Uterus (tissue), 4 donors: ENCODE measurements around the gene OR2T4. TPM values are rescaled to one million over a fixed set of nuclear protein-coding genes. Genes with fewer than 3 reads are reported as not detected.

Experiments used
- DNase-seq, 2 donors: peaks; one replicate each; pipeline ENCODE4 v3.0.0-alpha.2; 2019 to 2020
- H3K27ac ChIP-seq, 2 donors: fragments of 200-600 bp; sonication (generic); 1 replicate in 1 of 2; 2 replicates in 1 of 2; pipeline ENCODE4 v1.5.1; 2016 to 2018
- H3K27me3 ChIP-seq, 2 donors: fragments of 200-600 bp; sonication (generic); one replicate each; pipeline ENCODE4 v1.5.1; 2018 to 2019; ENCODE audit warnings: control low read depth in 1 of 2
- H3K36me3 ChIP-seq, 2 donors: fragments of 200-600 bp; sonication (generic); one replicate each; pipeline ENCODE4 v1.5.1; 2019; ENCODE audit warnings: control low read depth in 1 of 2
- H3K4me1 ChIP-seq, 2 donors: fragments of 200-600 bp; sonication (generic); one replicate each; pipeline ENCODE4 v1.5.1; 2018 to 2019; ENCODE audit warnings: control low read depth in 1 of 2
- H3K4me3 ChIP-seq, 2 donors: fragments of 200-600 bp; sonication (generic); 1 replicate in 1 of 2; 2 replicates in 1 of 2; pipeline ENCODE4 v1.5.1; 2018 to 2019; ENCODE audit warnings: mild to moderate bottlenecking in 1 of 2
- H3K9me3 ChIP-seq, 2 donors: fragments of 200-600 bp; sonication (generic); one replicate each; pipeline ENCODE4 v1.5.1; 2019; ENCODE audit warnings: control low read depth in 1 of 2
- POLR2A ChIP-seq, 2 donors: fragments of 450-650 bp; IDR thresholded peaks; one replicate each; pipeline ENCODE4 v1.6.1; 2016; ENCODE audit warnings: antibody characterized with exemption in 2 of 2, mild to moderate bottlenecking in 1 of 2, moderate library complexity in 1 of 2
- intact Hi-C: fragments of 100-400 bp; cut with DNase I; formaldehyde crosslinking; loops from one replicate; pipeline ENCODE4 v1.15.1; 2023; ENCODE audit warnings: low total_unique reads
- total RNA-seq, 4 donors: library from RNA; depleted of rRNA in 3 of 4; stranded (reverse); fragments of >200 nt in 3 of 4; gene quantifications; one replicate each; pipeline versions ENCODE4 v1.1.0 to v1.2.4, GENCODE V29; 2014 to 2023
- TF ChIP-seq, protein P1 (sequence below), 4 experiments: fragments of 200-600 bp in 2 of 4; fragments of 450-650 bp in 2 of 4; sonication (generic) in 2 of 4; IDR thresholded peaks; one replicate each; pipeline ENCODE4 v1.5.1; 2016 to 2019; ENCODE audit warnings: antibody characterized with exemption in 4 of 4, mild to moderate bottlenecking in 2 of 4, moderate library complexity in 1 of 4
- donor health status: DM: yes; HTN: yes; CAD: no.

The OR2T4 gene
- total RNA-seq, 4 donors from 2014 or later, result not detected

DNA sequence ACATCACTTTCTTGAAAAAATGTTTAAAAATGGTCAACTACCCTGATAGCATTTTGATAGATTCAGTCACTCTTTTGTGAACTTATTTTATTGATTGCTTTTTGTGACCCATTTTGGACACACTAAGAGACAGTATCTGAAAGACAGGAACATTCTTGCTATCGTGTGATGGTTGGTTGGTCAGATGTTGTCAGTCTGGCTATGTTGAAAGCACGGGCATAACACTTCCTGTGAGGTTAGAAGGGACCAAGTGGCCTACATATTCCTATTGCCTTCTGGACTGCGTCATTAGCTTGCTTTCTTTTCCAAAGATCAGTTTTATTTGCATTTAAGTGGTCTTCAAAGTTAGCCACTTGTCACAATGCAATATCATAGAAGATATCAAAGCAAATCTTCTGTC, 15.5 kb downstream of the OR2T4 start:
- no peak for TF ChIP-seq POLR2A (IDR thresholded peaks at IDR 0.05)
- TF ChIP-seq, protein P1, sequence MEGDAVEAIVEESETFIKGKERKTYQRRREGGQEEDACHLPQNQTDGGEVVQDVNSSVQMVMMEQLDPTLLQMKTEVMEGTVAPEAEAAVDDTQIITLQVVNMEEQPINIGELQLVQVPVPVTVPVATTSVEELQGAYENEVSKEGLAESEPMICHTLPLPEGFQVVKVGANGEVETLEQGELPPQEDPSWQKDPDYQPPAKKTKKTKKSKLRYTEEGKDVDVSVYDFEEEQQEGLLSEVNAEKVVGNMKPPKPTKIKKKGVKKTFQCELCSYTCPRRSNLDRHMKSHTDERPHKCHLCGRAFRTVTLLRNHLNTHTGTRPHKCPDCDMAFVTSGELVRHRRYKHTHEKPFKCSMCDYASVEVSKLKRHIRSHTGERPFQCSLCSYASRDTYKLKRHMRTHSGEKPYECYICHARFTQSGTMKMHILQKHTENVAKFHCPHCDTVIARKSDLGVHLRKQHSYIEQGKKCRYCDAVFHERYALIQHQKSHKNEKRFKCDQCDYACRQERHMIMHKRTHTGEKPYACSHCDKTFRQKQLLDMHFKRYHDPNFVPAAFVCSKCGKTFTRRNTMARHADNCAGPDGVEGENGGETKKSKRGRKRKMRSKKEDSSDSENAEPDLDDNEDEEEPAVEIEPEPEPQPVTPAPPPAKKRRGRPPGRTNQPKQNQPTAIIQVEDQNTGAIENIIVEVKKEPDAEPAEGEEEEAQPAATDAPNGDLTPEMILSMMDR (IDR thresholded peaks at IDR 0.05), result no peak
- H3K27ac ChIP-seq, result no peak overlapping the region
- intact Hi-C loops, result no loop called here
- H3K4me3 ChIP-seq, result no peak overlapping the region
- no peaks in the 10 kb centered on the region for H3K27me3 ChIP-seq
- H3K9me3 ChIP-seq, result no peaks in the 10 kb centered on the region
- no peaks in the 10 kb centered on the region for H3K36me3 ChIP-seq
- DNase-seq, result no peak
- no peaks in the 10 kb centered on the region for H3K4me1 ChIP-seq

DNA sequence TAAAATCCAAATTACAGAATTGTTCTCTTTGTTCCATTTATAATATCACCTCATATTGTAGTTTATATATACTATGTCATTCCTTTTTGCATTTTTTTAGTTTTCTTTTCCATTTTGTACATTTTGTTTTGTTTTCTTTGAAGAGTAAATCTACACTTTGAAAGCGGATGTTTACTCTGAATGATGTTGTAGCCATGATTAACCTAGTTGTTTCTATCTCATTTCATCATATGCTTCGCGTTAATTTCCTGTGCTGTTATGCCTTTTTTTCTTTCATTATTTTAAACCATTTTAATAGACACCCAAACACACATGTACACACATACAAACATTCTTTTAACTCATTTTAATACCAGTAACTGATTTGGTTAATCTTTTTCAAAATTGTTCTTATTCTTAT, 19.4 kb downstream of the OR2T4 start:
- no peak overlapping the region for H3K27ac ChIP-seq
- no peak for TF ChIP-seq POLR2A (IDR thresholded peaks at IDR 0.05)
- TF ChIP-seq, protein P1 (IDR thresholded peaks at IDR 0.05), result no peak
- H3K9me3 ChIP-seq, result no peaks in the 10 kb centered on the region
- no peaks in the 10 kb centered on the region for H3K36me3 ChIP-seq
- DNase-seq, result no peak
- H3K27me3 ChIP-seq, result no peaks in the 10 kb centered on the region
- intact Hi-C loops, result no loop called here
- H3K4me3 ChIP-seq, result no peak overlapping the region
- H3K4me1 ChIP-seq, result no peaks in the 10 kb centered on the region

DNA sequence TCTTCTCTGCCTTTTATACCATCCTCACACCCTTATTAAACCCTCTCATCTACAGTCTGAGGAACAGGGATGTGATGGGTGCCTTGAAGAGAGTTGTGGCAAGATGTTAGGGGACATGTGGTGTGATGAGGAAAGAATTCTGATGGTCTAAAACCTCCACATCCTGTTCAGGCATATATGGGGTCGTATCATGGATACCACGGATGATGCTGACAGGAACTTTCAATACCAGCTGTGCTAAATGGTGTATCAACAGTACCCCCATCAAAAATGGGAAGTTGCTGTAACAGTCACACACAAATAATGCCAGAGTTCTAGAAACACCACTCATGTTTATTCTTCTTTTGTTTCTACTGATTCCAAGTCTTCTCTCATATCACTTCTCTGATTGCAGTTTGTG, 27.0 kb downstream of the OR2T4 start:
- Histone ChIP-seq H3K36me3 (no peaks in the 10 kb centered on the region), H3K27ac (no peak overlapping the region), H3K4me1 (no peaks in the 10 kb centered on the region), H3K9me3 (no peaks in the 10 kb centered on the region), H3K27me3 (no peaks in the 10 kb centered on the region), H3K4me3 (no peak overlapping the region)
- intact Hi-C loops, result no loop called here
- DNase-seq, result no peak
- TF ChIP-seq POLR2A (IDR thresholded peaks at IDR 0.05), result no peak
- TF ChIP-seq, protein P1 (IDR thresholded peaks at IDR 0.05), result no peak

DNA sequence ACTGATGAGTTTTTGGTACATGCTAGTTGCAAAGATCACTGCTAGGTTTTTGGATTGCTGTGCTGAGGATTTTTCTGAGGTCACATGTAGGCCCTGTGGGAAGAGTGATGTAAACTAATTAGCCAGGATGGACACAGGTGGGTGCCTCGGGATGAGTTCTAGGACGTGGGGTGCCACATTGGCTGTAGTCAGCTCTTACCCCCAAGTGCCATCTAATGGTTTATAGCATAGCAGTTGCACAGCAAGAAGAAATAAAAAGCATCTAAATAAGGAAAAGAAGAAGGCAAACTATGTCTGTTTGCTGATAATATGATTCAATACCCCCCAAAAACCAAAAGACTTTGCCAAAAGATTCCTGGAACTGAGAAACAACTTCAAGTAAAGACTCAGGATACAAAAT, 31.6 kb downstream of the OR2T4 start:
- TF ChIP-seq, protein P1 (IDR thresholded peaks at IDR 0.05), result no peak
- no peak for TF ChIP-seq POLR2A (IDR thresholded peaks at IDR 0.05)
- DNase-seq, result no peak
- intact Hi-C loops, result no loop called here

DNA sequence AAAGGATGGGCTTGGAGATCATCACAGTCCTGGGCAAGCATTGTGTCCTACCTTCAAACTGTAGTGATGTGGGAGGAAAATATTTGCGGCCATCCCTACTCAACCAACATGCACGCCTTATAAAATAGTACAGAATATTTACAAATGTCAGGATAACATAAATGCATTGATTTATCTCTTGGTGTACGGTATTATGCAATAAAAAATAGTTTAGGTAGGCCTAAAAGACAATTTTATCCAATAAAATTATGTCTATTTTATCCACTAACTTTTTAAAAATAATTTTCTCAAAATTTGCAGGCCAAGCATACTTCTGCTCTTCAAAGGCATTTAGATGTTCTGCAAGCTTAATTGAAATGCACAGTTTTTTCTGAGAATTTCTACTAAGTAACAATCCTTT, 41.3 kb downstream of the OR2T4 start, which contains the start of gene OR2T1:
Gene OR2T1 (plus strand): TSS at position 301 of the 400 bp plus-strand sequence. CDS start 3,100 bp downstream, outside the sequence.
- Histone ChIP-seq H3K4me1 (no peaks in the 10 kb centered on the region), H3K27me3 (no peaks in the 10 kb centered on the region), H3K36me3 (no peaks in the 10 kb centered on the region), H3K4me3 (no peak within 1 kb of the TSS), H3K9me3 (no peaks in the 10 kb centered on the region), H3K27ac (no peak within 1 kb of the TSS)
- TF ChIP-seq POLR2A (IDR thresholded peaks at IDR 0.05), result no peak
- TF ChIP-seq, protein P1 (IDR thresholded peaks at IDR 0.05), result no peak
- intact Hi-C loops, result no loop called here
- no peak for DNase-seq

More for the DNA sequence above, 31.6 kb downstream of the OR2T4 start:
- Histone ChIP-seq H3K4me1 (no peaks in the 10 kb centered on the region), H3K36me3 (no peaks in the 10 kb centered on the region), H3K4me3 (no peak overlapping the region), H3K9me3 (no peaks in the 10 kb centered on the region), H3K27ac (no peak overlapping the region), H3K27me3 (no peaks in the 10 kb centered on the region)
